Natural killer cell treated with Interleukin-12 subunit alpha and Interleukin-12 subunit beta and Interleukin-15 and Interleukin-18, amount 100 ng/mL, for 72 hours (primary cell): ENCODE data around the gene AVPR1B. TPM values are rescaled to one million over a fixed set of nuclear protein-coding genes. Genes with fewer than 3 reads are reported as not detected.

Source experiments
- ATAC-seq, 2 donors: fragments of 150-1000 bp; cut with Tn5 transposase in 1 of 2; sonication (Bioruptor Pico), chemical (Tn5 transposase) in 1 of 2; 2 replicates each; pipeline ENCODE4 v1.10.0; 2021
- DNase-seq: peaks from one replicate; pipeline ENCODE4 v3.0.0; 2022; ENCODE audit warnings: low spot score
- H3K27ac Mint-ChIP-seq, 2 donors: 1 replicate in 1 of 2; 2 replicates in 1 of 2; pipeline ENCODE4 v1.8.0; 2022; ENCODE audit warnings: mixed read lengths in 2 of 2, mild to moderate bottlenecking in 1 of 2, moderate library complexity in 1 of 2
- H3K27me3 Mint-ChIP-seq, 2 donors: 1 replicate in 1 of 2; 2 replicates in 1 of 2; pipeline ENCODE4 v1.8.0; 2022; ENCODE audit warnings: mixed read lengths in 2 of 2
- H3K36me3 Mint-ChIP-seq: one replicate; pipeline ENCODE4 v1.8.0; 2022; ENCODE audit warnings: mixed read lengths
- H3K4me1 Mint-ChIP-seq, 2 donors: 1 replicate in 1 of 2; 2 replicates in 1 of 2; pipeline ENCODE4 v1.8.0; 2022; ENCODE audit warnings: low read depth in 2 of 2, mixed read lengths in 2 of 2, mild to moderate bottlenecking in 1 of 2
- H3K4me3 Mint-ChIP-seq: one replicate; pipeline ENCODE4 v1.8.0; 2022; ENCODE audit warnings: mixed read lengths
- H3K9me3 Mint-ChIP-seq: 2 replicates; pipeline ENCODE4 v1.8.0; 2022; ENCODE audit warnings: mixed read lengths
- total RNA-seq, 2 donors: library from RNA; stranded (reverse); gene quantifications; one replicate each; pipeline ENCODE4 v1.2.3, GENCODE V29; 2022

AVPR1B gene
- total RNA-seq, 2 donors from 2014 or later, result not detected

DNA sequence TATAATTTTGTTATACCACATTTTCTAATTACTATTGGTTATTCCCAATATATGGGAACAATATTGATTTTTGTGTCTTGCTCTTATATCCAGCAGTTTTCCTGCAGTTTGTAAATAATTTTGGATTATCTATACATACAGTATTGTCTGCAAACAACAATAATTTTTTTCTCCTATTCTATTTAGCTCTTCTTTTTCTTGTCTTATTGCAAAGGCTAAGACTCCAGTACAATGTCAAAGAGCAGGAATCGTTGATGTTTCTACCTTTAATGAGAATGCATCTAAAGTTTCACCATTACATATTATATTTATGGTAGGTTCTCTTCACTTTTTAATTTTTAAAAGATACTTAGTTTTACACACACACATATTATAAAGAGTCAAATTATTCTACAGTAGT is 4.1 kb upstream of the AVPR1B start:
- ATAC-seq (no peak), DNase-seq (no peak)
- H3K27ac Mint-ChIP-seq, result no peak overlapping the region
- H3K4me3 Mint-ChIP-seq, result no peak overlapping the region
- H3K9me3 Mint-ChIP-seq, result no peaks in the 10 kb centered on the region
- peaks cover 13% of the 10 kb centered on the region for H3K36me3 Mint-ChIP-seq
- peaks cover 5 to 11% of the 10 kb centered on the region in 2 donors for H3K4me1 Mint-ChIP-seq
- peaks cover 37 to 84% of the 10 kb centered on the region in 2 donors for H3K27me3 Mint-ChIP-seq

DNA sequence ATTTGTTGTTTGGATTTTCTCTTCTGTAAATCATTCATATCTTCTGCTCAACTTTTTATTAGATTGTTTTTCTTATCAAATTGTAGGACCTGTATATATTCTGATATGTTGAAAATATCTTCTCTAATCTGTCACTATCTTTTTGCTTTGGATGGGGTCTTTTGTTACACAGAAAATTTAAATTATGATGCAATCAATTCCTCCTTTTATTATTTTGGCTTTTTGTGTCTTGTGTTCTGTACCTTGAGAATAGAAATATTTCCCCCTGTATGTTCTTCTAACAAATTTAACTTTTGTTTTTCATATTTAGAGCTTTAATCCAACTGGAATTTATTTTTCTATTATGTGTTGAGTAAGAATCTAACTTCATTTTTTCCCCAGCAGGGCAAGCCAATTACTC is 3.2 kb upstream of the AVPR1B start:
- Mint-ChIP-seq H3K9me3 (no peaks in the 10 kb centered on the region), H3K4me3 (no peak overlapping the region), H3K4me1 (peaks cover 5 to 11% of the 10 kb centered on the region in 2 donors), H3K27ac (no peak overlapping the region), H3K27me3 (peaks cover 36 to 75% of the 10 kb centered on the region in 2 donors), H3K36me3 (peaks cover 13% of the 10 kb centered on the region)
- DNase-seq (no peak), ATAC-seq (no peak)

DNA sequence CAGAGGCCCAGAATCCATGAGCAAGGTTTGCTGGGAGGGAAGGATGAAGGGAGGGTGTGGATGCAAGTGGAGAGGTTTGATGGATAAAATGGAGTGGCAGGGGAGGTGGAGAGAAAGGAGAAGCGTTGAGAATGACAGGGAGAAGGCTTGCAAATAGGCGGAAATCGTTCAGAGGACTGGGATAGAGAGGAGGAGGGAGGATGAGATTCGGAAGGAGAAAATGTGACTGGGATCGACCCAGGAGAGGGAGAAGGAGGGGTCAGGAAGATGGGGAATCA is 376 bp downstream of the AVPR1B start:
- Mint-ChIP-seq H3K27ac (no peak overlapping the region), H3K4me3 (no peak overlapping the region), H3K9me3 (no peaks in the 10 kb centered on the region), H3K36me3 (peaks cover 8% of the 10 kb centered on the region), H3K4me1 (peaks cover 5 to 11% of the 10 kb centered on the region in 2 donors), H3K27me3 (peaks cover 33 to 60% of the 10 kb centered on the region in 2 donors)
- no peak for ATAC-seq
- no peak for DNase-seq

DNA sequence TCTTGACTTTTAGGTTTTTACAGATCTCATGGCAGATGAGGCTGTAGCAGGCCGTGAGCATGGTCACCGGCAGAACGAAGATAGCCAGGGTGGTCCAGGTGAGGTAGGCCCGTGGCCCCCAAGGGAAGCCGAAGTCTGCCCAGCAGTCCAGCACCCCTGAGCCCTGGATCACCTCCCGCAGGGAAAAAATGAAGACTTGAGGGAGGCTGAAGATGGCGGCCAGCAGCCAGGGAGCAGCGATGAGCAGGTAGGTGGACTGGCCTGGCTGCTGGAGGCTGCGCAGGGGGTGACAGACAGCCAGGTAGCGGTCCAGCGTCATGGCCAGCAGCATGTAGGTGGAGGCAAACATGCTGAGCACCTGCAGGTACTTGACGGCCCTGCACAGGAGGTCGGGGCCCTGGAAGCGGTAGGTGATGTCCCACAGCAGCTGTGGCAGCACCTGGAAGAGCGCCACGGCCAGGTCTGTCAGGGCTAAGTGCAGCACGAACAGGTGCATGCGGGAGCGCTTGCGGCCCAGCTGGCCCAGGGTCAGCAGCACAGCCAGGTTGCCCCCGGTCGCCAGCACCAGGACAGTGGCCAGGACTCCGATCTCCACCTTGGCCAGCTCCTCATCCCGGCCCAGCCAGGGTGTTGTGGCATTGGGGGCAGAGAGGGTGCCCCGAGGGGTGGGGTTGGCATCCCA is 856 bp downstream of the AVPR1B start:
- H3K27me3 Mint-ChIP-seq, result peaks cover 32 to 55% of the 10 kb centered on the region in 2 donors
- peaks cover 4% of the 10 kb centered on the region for H3K36me3 Mint-ChIP-seq
- H3K4me3 Mint-ChIP-seq, result no peak overlapping the region
- H3K9me3 Mint-ChIP-seq, result no peaks in the 10 kb centered on the region
- no peak for ATAC-seq
- H3K27ac Mint-ChIP-seq, result no peak overlapping the region
- DNase-seq, result no peak
- H3K4me1 Mint-ChIP-seq, result peaks cover 5 to 11% of the 10 kb centered on the region in 2 donors

DNA sequence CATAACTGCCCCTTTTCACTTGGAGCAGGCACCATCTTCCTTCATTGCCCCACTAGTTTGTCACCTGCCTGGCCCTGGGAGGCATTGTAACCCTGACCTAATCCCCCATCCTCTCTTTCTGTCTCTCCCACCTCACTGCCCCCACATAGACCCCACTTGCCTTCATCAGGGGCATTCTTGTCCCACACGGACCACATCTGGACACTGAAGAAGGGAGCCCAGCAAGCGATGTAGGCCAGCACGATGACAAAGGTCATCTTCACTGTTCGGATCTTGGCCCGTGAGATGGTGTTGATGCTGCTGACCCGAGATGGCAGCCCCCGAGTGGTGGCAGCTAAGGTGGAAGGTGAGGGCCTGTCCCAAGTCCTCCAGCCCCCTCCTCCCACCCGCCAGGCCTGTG is 1.4 kb downstream of the AVPR1B start:
- DNase-seq, result no peak
- Mint-ChIP-seq H3K27ac (no peak overlapping the region), H3K9me3 (no peaks in the 10 kb centered on the region), H3K4me3 (no peak overlapping the region), H3K36me3 (no peaks in the 10 kb centered on the region), H3K27me3 (peaks cover 29 to 51% of the 10 kb centered on the region in 2 donors), H3K4me1 (peaks cover 5 to 11% of the 10 kb centered on the region in 2 donors)
- no peak for ATAC-seq

DNA sequence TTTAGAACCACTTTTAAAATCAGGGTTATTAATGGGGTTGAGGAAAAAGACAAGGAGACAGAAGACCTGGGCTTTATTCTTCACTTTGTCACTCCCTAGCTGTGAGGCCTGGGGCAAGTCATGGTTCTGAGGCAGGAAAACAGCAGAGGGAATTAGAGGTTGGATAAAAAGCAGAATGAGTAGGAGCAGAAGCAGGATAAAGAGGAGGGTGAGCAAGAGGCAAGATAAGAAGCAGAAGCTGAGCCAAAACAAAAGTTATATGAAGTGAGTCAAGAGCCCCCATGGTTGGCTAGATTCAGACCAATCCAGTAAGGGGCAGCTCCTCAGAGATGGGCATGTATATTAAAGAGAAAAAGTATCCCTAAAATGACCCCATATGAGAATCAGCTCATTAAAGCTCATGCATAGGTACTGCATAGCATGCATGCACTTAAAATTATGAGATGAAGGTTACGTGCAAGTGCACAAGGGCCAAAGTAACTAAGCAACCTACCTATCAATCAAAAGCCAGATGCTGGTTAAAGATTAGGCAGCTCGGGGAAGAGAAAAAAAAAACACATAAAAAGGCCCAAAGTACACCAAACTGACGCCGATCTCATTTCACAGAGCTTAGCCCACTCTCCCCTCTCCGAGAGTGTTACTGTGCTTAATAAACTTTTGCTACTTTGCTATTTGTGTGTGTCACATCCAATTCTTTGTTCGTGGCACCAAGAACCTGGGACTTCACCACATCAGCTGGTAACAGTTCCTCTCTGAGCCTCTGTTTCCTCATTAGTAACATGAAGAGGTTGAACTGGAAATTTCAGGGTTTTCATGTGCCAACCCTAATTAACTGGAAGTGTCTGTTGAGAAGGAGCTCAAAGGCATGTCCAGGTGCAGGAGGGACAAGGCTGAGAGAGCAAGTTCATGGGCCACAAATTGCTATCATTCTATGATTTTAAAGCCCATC is 2.2 kb downstream of the AVPR1B start:
- DNase-seq, result no peak
- Mint-ChIP-seq H3K4me1 (peaks cover 5 to 11% of the 10 kb centered on the region in 2 donors), H3K36me3 (no peaks in the 10 kb centered on the region), H3K27me3 (peaks cover 25 to 42% of the 10 kb centered on the region in 2 donors), H3K27ac (no peak overlapping the region), H3K9me3 (no peaks in the 10 kb centered on the region), H3K4me3 (no peak overlapping the region)
- no peak for ATAC-seq

DNA sequence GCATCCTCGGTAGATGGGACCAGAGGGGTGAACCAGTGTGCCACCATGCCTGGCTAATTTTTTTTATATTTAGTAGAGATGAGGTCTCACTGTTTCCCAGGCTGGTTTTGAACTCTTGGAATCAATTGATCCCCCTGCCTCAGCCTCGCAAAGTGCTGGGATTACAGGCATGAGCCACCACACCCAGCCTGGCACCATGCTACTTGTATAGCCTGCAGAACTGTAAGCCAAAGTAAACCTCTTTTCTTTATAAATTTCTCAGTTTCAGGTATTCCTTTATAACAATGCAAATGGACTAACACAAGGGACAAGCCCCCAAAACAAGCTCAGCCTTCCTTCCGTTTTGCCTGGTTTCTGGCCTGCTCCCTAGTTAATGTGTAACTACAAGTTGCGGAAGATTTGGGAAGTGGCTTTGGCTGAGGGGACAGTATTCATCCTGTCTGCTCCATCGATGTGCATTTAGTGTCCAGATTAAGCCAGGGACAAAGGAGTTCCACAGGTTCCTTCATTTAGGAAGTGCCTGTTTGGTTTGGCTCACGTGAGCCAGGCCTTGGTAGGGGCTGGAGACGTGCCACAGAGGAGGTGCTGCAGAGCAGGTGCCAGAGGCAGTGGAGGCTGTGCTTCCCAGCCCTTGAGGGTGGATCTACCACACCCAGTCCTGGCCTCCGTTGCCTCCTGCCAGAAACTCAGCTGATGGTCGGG is 4.4 kb downstream of the AVPR1B start:
- Mint-ChIP-seq H3K27me3 (peaks cover 13 to 24% of the 10 kb centered on the region in 2 donors), H3K27ac (no peak overlapping the region), H3K36me3 (no peaks in the 10 kb centered on the region), H3K4me3 (no peak overlapping the region), H3K9me3 (no peaks in the 10 kb centered on the region), H3K4me1 (peaks cover 5 to 7% of the 10 kb centered on the region in 2 donors)
- DNase-seq (no peak), ATAC-seq (no peak)

DNA sequence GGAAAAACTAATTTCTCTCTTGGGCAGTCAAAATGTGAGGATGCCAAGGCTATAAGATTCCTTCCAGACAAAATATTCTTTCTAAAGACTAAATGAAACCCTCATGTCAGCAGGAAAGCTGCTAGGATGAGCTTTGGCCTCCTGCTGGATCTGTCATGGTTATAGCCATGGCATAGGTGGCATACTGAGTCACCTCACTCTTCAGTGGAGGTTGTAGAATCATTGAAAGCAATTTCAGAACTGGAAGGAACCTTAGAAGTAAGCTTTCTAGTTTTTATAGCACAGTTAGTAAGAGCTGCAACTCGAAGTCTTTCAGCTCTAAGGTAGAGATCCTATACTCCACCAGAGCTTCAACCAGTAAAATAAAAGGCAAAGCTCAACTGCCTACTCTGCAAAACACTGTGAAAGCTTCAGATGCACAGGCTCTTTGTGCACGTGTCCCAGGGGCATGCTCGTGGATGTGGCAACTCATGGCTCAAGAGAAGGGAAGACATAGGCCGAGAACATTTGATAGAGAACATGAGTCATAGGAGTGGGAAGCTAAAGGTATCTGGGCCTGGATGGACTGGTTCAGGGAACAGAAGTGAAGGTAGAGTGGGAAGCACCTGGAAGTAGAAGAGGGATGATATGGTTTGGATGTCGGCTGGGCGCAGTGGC is 5.8 kb downstream of the AVPR1B start:
- ATAC-seq, result no peak
- Mint-ChIP-seq H3K36me3 (no peaks in the 10 kb centered on the region), H3K4me1 (peaks cover 0 to 3% of the 10 kb centered on the region in 2 donors), H3K27me3 (peaks cover 4 to 11% of the 10 kb centered on the region in 2 donors), H3K9me3 (no peaks in the 10 kb centered on the region), H3K4me3 (no peak overlapping the region), H3K27ac (no peak overlapping the region)
- DNase-seq, result no peak

DNA sequence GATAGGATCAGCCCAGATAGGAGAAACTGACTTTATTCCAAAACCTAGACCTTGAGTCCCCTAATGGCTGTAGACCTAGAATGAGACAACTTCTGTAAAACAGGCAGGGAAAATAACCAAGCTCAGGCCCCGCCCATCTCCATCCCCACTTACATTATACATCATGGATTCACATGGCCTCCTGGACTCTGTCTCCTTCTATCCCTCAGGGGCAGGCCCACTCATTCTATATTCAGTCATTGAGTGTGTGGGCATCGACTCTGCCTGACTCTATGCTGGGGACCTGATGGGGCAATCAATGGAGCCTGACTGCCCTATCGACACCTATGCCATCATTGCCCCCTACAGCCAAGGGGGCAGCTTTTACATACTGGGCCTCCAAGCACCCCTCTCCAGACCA is 6.4 kb downstream of the AVPR1B start:
- Mint-ChIP-seq H3K4me3 (no peak overlapping the region), H3K4me1 (peaks cover 0 to 3% of the 10 kb centered on the region in 2 donors), H3K36me3 (no peaks in the 10 kb centered on the region), H3K27ac (no peak overlapping the region), H3K9me3 (no peaks in the 10 kb centered on the region), H3K27me3 (peaks cover 2 to 10% of the 10 kb centered on the region in 2 donors)
- no peak for DNase-seq
- no peak for ATAC-seq

DNA sequence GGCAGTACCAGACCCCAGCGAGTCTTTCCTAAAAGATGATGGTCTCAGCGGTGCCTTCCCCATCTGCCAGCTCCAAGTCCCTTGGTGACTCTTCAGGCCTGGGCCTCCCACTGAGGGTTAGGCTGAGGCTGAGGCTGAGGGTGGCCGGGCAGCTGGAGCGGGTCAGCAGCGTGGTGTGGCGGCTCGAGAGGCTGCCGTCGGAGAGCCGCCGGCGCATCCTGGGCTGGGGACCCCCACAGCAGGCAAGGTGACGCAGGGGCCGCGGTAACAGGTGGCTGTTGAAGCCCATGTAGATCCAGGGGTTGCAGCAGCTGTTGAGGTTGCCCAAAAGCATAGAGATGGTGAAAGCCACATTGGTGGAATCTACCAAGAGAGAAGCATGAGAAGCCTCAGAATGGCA is 7.0 kb downstream of the AVPR1B start:
- Mint-ChIP-seq H3K36me3 (no peaks in the 10 kb centered on the region), H3K4me3 (no peak overlapping the region), H3K27me3 (peaks cover 2 to 10% of the 10 kb centered on the region in 2 donors), H3K9me3 (no peaks in the 10 kb centered on the region), H3K4me1 (peaks cover 0 to 3% of the 10 kb centered on the region in 2 donors), H3K27ac (no peak overlapping the region)
- DNase-seq (no peak), ATAC-seq (peak in 1 of 2 donors; percentile 28)

DNA sequence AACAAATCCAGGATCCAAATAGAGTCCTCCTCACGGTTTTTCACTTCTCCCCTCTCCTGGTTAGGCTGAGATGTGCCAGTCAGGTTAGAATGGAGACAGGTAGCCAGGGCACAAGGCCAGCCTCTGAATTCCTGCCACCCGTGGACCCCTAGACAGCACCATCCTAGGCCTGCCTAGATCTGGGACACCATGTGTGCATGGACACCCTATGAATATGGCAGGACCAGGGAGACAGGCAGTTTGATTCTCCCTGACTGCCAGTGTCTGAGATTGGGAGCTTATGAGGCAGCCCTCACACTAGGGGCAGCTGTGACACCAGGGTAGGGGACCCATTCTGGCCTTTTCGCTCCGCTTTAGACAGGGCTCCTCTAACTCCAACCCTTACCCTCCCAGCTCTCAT is 7.5 kb downstream of the AVPR1B start:
- Mint-ChIP-seq H3K4me3 (no peak overlapping the region), H3K9me3 (no peaks in the 10 kb centered on the region), H3K27me3 (peaks cover 2 to 8% of the 10 kb centered on the region in 2 donors), H3K4me1 (peaks cover 0 to 3% of the 10 kb centered on the region in 2 donors), H3K36me3 (no peaks in the 10 kb centered on the region), H3K27ac (no peak overlapping the region)
- DNase-seq, result no peak
- no peak for ATAC-seq

DNA sequence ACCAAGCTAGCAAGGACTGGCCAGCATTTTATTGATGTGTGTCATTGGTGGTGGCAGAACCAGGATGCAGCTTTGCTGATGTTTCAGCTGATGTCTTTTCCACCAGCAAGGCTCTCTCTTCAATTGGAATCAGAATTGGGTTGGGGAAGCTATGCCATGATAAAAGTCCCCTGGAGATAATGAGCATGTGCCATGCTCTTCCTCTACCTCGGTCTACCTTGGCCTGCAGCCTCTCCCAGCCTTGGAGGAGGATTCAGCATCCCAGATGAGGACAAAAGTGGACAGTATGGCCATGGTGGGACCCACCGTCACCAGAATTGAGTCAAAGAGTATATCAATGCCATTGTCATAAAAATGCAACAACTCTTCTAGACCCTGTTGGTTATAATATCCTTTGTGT is 8.6 kb downstream of the AVPR1B start:
- Mint-ChIP-seq H3K36me3 (no peaks in the 10 kb centered on the region), H3K27me3 (peaks cover 0 to 4% of the 10 kb centered on the region in 2 donors), H3K4me3 (no peak overlapping the region), H3K27ac (no peak overlapping the region), H3K4me1 (peaks cover 0 to 3% of the 10 kb centered on the region in 2 donors), H3K9me3 (no peaks in the 10 kb centered on the region)
- ATAC-seq (no peak), DNase-seq (no peak)

DNA sequence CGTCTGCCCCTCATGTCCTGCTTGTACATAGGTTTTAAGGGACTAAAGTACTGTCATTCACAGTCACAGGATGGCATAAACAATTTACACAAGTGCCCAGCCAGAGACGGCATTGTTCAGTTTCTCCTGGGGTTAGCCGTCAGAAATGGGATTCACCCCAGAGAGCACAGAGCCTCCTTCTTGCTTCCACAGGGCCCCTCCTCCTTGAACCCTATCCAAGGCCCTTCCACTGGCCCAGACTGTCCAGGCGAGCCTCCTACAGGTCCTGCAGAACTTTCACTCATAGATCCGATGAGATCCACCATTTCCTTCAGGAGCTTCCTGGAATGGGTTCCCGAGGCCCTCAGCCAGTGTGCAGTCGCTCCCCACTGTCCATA is 10.0 kb downstream of the AVPR1B start:
- Mint-ChIP-seq H3K27ac (no peak overlapping the region), H3K4me3 (no peak overlapping the region), H3K27me3 (peaks cover 0 to 8% of the 10 kb centered on the region in 2 donors), H3K36me3 (no peaks in the 10 kb centered on the region), H3K9me3 (no peaks in the 10 kb centered on the region), H3K4me1 (peaks cover 0 to 3% of the 10 kb centered on the region in 2 donors)
- DNase-seq (no peak), ATAC-seq (no peak)
